Measurements from ENCODE around the gene NEURL3.

NEURL3 gene

GRCh38 chr2:96449174-96449573, 56.0 kb downstream of the NEURL3 start:
- Histone ChIP-seq H3K9me3 (ENCODE audit: insufficient read depth, low read length) (no peaks in the 10 kb centered on the region), H2AFZ (ENCODE audit: low read depth, low read length) (no peak overlapping the region), H3K79me2 (ENCODE audit: low read length) (no peaks in the 10 kb centered on the region), H3K4me1 (ENCODE audit: low read length) (no peaks in the 10 kb centered on the region), H4K20me1 (ENCODE audit: insufficient read depth, low read length) (no peaks in the 10 kb centered on the region), H3K36me3 (replicated peaks; ENCODE audit: low read depth, low read length) (no peaks in the 10 kb centered on the region), H3K27ac (ENCODE audit: low read length) (no peak overlapping the region), H3K9ac (ENCODE audit: low read length) (no peak overlapping the region), H3K4me2 (ENCODE audit: low read length) (no peak overlapping the region), H3K27me3 (ENCODE audit: low read depth, low read length) (0 out of 2 replicates have a peak, but pooled peaks cover under 1% of the 10 kb centered on the region), H3K4me3 (ENCODE audit: low read length) (no peak overlapping the region)
- no peak for TF ChIP-seq EZH2phosphoT487 (IDR thresholded peaks at IDR 0.05; ENCODE audit: low read depth)
- no peak for TF ChIP-seq CTCF (IDR thresholded peaks at IDR 0.05; ENCODE audit: low read depth, low read length)

GRCh38 chr2:96447726-96448125, 57.4 kb downstream of the NEURL3 start:
- Histone ChIP-seq H3K79me2 (ENCODE audit: low read length) (no peaks in the 10 kb centered on the region), H3K4me2 (ENCODE audit: low read length) (no peak overlapping the region), H2AFZ (ENCODE audit: low read depth, low read length) (no peak overlapping the region), H3K27me3 (ENCODE audit: low read depth, low read length) (no peaks in the 10 kb centered on the region), H3K36me3 (replicated peaks; ENCODE audit: low read depth, low read length) (no peaks in the 10 kb centered on the region), H3K4me1 (ENCODE audit: low read length) (no peaks in the 10 kb centered on the region), H3K4me3 (ENCODE audit: low read length) (no peak overlapping the region), H3K9ac (ENCODE audit: low read length) (no peak overlapping the region), H3K9me3 (ENCODE audit: insufficient read depth, low read length) (no peaks in the 10 kb centered on the region), H4K20me1 (ENCODE audit: insufficient read depth, low read length) (no peaks in the 10 kb centered on the region), H3K27ac (ENCODE audit: low read length) (no peak overlapping the region)
- TF ChIP-seq CTCF (IDR thresholded peaks at IDR 0.05; ENCODE audit: low read depth, low read length) (no peak), EZH2phosphoT487 (IDR thresholded peaks at IDR 0.05; ENCODE audit: low read depth) (no peak)
